K562 (cell line): ENCODE results near the gene AGAP1. TPM values are rescaled to one million over a fixed set of nuclear protein-coding genes. Genes with fewer than 3 reads are reported as not detected.

Experiments used
- ATAC-seq: fragments of 200-7000 bp; cut with Tn5 transposase; 3 replicates; pipeline ENCODE4 v1.9.1; 2020; ENCODE audit warnings: moderate library complexity
- BruUV-seq: library from RNA; stranded (reverse); fragments of 400-500 nt; replicated peaks from 2 replicates; lab custom pipeline; 2021; lab: Mats Ljungman, UMichigan
- CTCF ChIA-PET: fragments of 300-600 bp; formaldehyde crosslinking; extraction: SDS; loops from one replicate; lab custom pipeline; 2021; ENCODE audit warnings: low intra/inter-chr PET ratio; lab: Yijun Ruan, JAX
- POLR2A ChIA-PET: fragments of 300-600, 350-650 bp; sonication (Branson Sonifier 250); formaldehyde crosslinking; extraction: SDS; loops from one replicate; lab custom pipeline; 2021; ENCODE audit warnings: antibody characterized with exemption, inconsistent platforms; lab: Yijun Ruan, JAX
- DNase-seq, 4 experiments: peaks; one replicate each; pipeline versions ENCODE4 v3.0.0 to v3.0.0-alpha.2; 2011 to 2018; ENCODE audit warnings: low spot score in 3 of 4, mixed read lengths in 3 of 4; ENCODE audit errors: extremely low read depth in 1 of 4
- FAIRE-seq: peaks from 2 replicates; lab custom pipeline; 2011; peaks lifted over from hg19 to GRCh38; lab: Jason Lieb, UNC
- H2AFZ ChIP-seq: 2 replicates; pipeline ENCODE4 v1.6.0; 2011; ENCODE audit warnings: low read depth, low read length, control low read depth, inconsistent platforms
- H3K27ac ChIP-seq: fragments of 200-600 bp; 3 replicates; pipeline ENCODE4 v1.8.0; 2011; ENCODE audit warnings: low read depth, mild to moderate bottlenecking, control low read depth, inconsistent platforms, low read length, moderate library complexity, mixed read lengths; ENCODE audit errors: extremely low read depth
- H3K27me3 ChIP-seq, 2 experiments: fragments of 300-600 bp in 1 of 2; 2 replicates in 1 of 2; 3 replicates in 1 of 2; pipeline versions ENCODE4 v1.6.0 to v1.8.0; 2011; ENCODE audit warnings: inconsistent platforms in 2 of 2, low read length in 2 of 2, mild to moderate bottlenecking in 1 of 2, mixed read lengths in 1 of 2, moderate library complexity in 1 of 2; ENCODE audit not compliant: control insufficient read depth in 2 of 2, insufficient read depth in 2 of 2
- H3K36me3 ChIP-seq: fragments of 300-600 bp; 3 replicates; pipeline ENCODE4 v1.8.0; 2011; ENCODE audit warnings: mild to moderate bottlenecking, low read length, inconsistent platforms; ENCODE audit not compliant: control insufficient read depth, insufficient read depth
- H3K4me1 ChIP-seq, 2 experiments: fragments of 200-600 bp in 1 of 2; replicated peaks in 1 of 2; 2 replicates in 1 of 2; 3 replicates in 1 of 2; pipeline versions ENCODE4 v1.5.1 to v1.8.0; 2011; ENCODE audit warnings: inconsistent platforms in 2 of 2, low read length in 2 of 2, mild to moderate bottlenecking in 1 of 2, mixed read lengths in 1 of 2, moderate library complexity in 1 of 2; ENCODE audit not compliant: control insufficient read depth in 2 of 2, insufficient read depth in 2 of 2
- H3K4me2 ChIP-seq: 2 replicates; pipeline ENCODE4 v1.6.1; 2011; ENCODE audit warnings: low read length, control low read depth, inconsistent platforms, mixed read lengths; ENCODE audit not compliant: insufficient read depth
- H3K4me3 ChIP-seq: fragments of 200-600 bp; sonication (generic), shearing (Covaris generic); 2 replicates; pipeline ENCODE4 v1.5.1; 2016; ENCODE audit warnings: control low read depth, inconsistent platforms
- H3K79me2 ChIP-seq: fragments of 200-600 bp; 3 replicates; pipeline ENCODE4 v1.8.0; 2011; ENCODE audit warnings: low read length, inconsistent platforms; ENCODE audit not compliant: control insufficient read depth, insufficient read depth
- H3K9ac ChIP-seq, 2 experiments: 2 replicates each; pipeline versions ENCODE4 v1.6.0 to v1.6.1; 2011; ENCODE audit warnings: low read depth in 2 of 2, low read length in 2 of 2, control low read depth in 1 of 2, inconsistent platforms in 1 of 2, mild to moderate bottlenecking in 1 of 2, mixed read lengths in 1 of 2; ENCODE audit not compliant: insufficient read depth in 1 of 2
- H3K9me1 ChIP-seq: one replicate; pipeline ENCODE4 v1.6.0; 2011; ENCODE audit warnings: inconsistent platforms, mild to moderate bottlenecking, low read length, moderate library complexity; ENCODE audit not compliant: control insufficient read depth, insufficient read depth
- H3K9me3 ChIP-seq: replicated peaks from 2 replicates; pipeline ENCODE4 v1.5.1; 2011; ENCODE audit warnings: low read depth, low read length, inconsistent platforms; ENCODE audit not compliant: control insufficient read depth, insufficient read depth
- H4K20me1 ChIP-seq: replicated peaks from 2 replicates; pipeline ENCODE4 v1.6.1; 2011; ENCODE audit warnings: low read length, inconsistent platforms, mixed read lengths; ENCODE audit not compliant: control insufficient read depth, insufficient read depth
- HSF4 ChIP-seq: fragments of 250-450 bp; sonication (Bioruptor Pico); IDR thresholded peaks from 2 replicates; pipeline ENCODE4 v2.1.2; 2022; ENCODE audit warnings: mild to moderate bottlenecking, moderate library complexity, borderline replicate concordance
- PRMT5 ChIP-seq: sonication (generic); formaldehyde crosslinking; IDR thresholded peaks from 2 replicates; pipeline ENCODE4 v1.5.0; 2020; ENCODE audit warnings: missing genetic modification reagents
- SPI1 ChIP-seq: IDR thresholded peaks from 2 replicates; pipeline ENCODE4 v1.6.1; 2011; ENCODE audit warnings: low read depth, low read length, control low read depth, borderline replicate concordance
- TEAD1 ChIP-seq, 2 experiments: fragments of 450-650 bp in 1 of 2; sonication (generic) in 1 of 2; formaldehyde crosslinking; IDR thresholded peaks; 2 replicates each; pipeline versions ENCODE4 v1.4.0 to v1.8.0; 2020 to 2022; ENCODE audit warnings: mild to moderate bottlenecking in 2 of 2, missing genetic modification reagents in 1 of 2
- TGIF2 ChIP-seq: sonication (generic); formaldehyde crosslinking; IDR thresholded peaks from 2 replicates; pipeline ENCODE4 v1.8.1; 2022; ENCODE audit warnings: mild to moderate bottlenecking, missing genetic modification reagents, moderate library complexity
- ZNF57 ChIP-seq: fragments of 450-650 bp; formaldehyde crosslinking; IDR thresholded peaks from 2 replicates; pipeline ENCODE4 v1.4.0; 2020; ENCODE audit warnings: mild to moderate bottlenecking, moderate library complexity
- ZNF583 ChIP-seq: fragments of 250-450 bp; sonication (Bioruptor Pico); IDR thresholded peaks from 2 replicates; pipeline ENCODE4 v1.4.0; 2020
- ZNF695 ChIP-seq: fragments of 450-650 bp; formaldehyde crosslinking; IDR thresholded peaks from 2 replicates; pipeline ENCODE4 v1.4.0; 2020; ENCODE audit warnings: mild to moderate bottlenecking, moderate library complexity
- WGBS: fragments of 100-300 bp; shearing (Covaris generic); methylation state at CpG from one replicate; pipeline ENCODE4 v1.1.6; 2016; ENCODE audit warnings: low coverage, mixed read lengths; ENCODE audit not compliant: insufficient coverage; ENCODE audit errors: missing lambda C conversion rate; 5-methylcytosine and 5-hydroxymethylcytosine counted together
- in situ Hi-C: fragments of 300-500 bp; cut with MboI; formaldehyde crosslinking; loops from 4 replicates; pipeline ENCODE4 v1.15.0; 2018; ENCODE audit warnings: inconsistent platforms, mixed read lengths
- intact Hi-C: fragments of 100-400 bp; cut with micrococcal nuclease; formaldehyde crosslinking; loops from 2 replicates; pipeline ENCODE4 v1.14.2; 2022
- polyA plus RNA-seq, 8 experiments: library from polyadenylated mRNA; depleted of rRNA in 4 of 8; stranded (reverse) in 5 of 8; unstranded in 3 of 8; fragments of >200 nt; fragmentation: Nextera tagmentation in 2 of 8; fragmentation: Illumina TruSeq in 1 of 8; extraction: Ambion mirVana in 2 of 8; extraction: Trizol in 1 of 8; gene quantifications; 2 replicates each; pipeline versions ENCODE4 v1.2.1 to v1.2.3, GENCODE V29; 2011 to 2014; ENCODE audit warnings: inconsistent platforms in 1 of 8, missing spikeins in 1 of 8
- total RNA-seq, 7 experiments: library from RNA; depleted of rRNA in 6 of 7; stranded (reverse); fragments of >200 nt in 6 of 7; fragmentation: Illumina TruSeq in 2 of 7; extraction: Trizol in 2 of 7; gene quantifications; 2 replicates each; pipeline versions ENCODE4 v1.2.1 to v1.2.3, GENCODE V29; 2011 to 2021; ENCODE audit warnings: low replicate concordance in 1 of 7
- TF ChIP-seq, protein P1 (sequence below): fragments of 150-350 bp; conservative IDR thresholded peaks from 2 replicates; pipeline ENCODE4 v1.6.1; 2014; ENCODE audit warnings: low read length
- TF ChIP-seq, protein P2 (sequence below): fragments of 200-800 bp; sonication (Bioruptor generic); IDR thresholded peaks from 2 replicates; pipeline ENCODE4 v1.6.1; 2017; ENCODE audit warnings: missing genetic modification characterization, missing compliant biosample characterization
- TF ChIP-seq, protein P3 (sequence below): fragments of 250-450 bp; sonication (Bioruptor Pico); IDR thresholded peaks from 2 replicates; pipeline ENCODE4 v1.4.0; 2020; ENCODE audit warnings: mild to moderate bottlenecking, moderate library complexity
- TF ChIP-seq, protein P4 (sequence below): fragments of 250-450 bp; sonication (Bioruptor Pico); IDR thresholded peaks from 2 replicates; pipeline ENCODE4 v1.4.0; 2020

Gene AGAP1
- total and polyA plus RNA-seq, 9 of the 15 experiments (the other 6 are each of a cell fraction or from before 2014, with no cell fraction given), result 1.3 to 24.0 (median 10.6) TPM

DNA sequence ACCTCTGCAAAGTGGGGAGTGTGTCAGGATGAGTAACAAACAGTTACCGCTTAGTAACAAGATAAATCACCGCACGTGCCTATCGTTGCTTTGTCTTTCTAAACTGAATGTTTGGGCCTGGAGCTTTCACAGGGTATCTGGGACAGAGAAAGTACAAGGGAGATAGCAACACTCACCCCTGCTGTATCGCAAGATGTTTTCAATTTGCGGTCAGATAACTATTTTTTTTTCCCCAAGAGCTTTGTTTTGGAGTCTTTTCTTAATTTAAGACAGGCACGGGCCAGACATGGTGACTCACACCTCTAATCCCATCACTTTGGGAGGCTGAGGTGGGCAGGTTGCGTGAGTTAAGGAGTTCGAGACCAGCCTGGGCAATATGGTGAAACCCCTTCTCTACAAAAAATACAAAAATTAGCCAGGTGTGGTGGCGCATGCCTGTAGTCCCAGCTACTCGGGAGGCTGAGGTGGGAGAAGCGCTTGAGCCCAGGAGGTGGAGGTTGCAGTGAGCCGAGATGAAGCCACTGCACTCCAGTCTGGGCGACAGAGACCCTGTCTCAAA lies 527.7 kb downstream of the AGAP1 start (continued):
- TF ChIP-seq, protein P1, sequence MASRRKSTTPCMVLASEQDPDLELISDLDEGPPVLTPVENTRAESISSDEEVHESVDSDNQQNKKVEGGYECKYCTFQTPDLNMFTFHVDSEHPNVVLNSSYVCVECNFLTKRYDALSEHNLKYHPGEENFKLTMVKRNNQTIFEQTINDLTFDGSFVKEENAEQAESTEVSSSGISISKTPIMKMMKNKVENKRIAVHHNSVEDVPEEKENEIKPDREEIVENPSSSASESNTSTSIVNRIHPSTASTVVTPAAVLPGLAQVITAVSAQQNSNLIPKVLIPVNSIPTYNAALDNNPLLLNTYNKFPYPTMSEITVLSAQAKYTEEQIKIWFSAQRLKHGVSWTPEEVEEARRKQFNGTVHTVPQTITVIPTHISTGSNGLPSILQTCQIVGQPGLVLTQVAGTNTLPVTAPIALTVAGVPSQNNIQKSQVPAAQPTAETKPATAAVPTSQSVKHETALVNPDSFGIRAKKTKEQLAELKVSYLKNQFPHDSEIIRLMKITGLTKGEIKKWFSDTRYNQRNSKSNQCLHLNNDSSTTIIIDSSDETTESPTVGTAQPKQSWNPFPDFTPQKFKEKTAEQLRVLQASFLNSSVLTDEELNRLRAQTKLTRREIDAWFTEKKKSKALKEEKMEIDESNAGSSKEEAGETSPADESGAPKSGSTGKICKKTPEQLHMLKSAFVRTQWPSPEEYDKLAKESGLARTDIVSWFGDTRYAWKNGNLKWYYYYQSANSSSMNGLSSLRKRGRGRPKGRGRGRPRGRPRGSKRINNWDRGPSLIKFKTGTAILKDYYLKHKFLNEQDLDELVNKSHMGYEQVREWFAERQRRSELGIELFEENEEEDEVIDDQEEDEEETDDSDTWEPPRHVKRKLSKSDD, result no peak
- no peak for TF ChIP-seq ZNF57 (CRISPR knock-in tag)

DNA sequence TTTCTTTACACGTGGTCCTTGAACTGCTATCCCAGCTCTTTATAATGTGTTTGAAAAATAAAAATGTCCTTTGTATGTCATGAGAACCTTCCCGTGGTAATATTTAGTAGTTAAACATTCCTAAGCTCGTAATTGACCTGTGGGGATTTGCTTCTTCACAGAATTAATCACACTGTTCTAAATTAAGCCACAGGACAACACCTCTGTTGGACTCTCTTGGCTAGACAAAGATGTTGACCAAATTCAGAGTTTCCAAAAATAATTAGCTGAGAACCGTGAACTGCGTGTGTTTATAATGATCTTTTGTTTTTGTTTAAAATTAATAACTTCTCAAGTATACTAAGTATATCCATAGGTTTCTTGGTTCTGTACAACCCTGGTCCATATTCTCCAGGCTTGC lies 528.3 kb downstream of the AGAP1 start:
- H3K27ac ChIP-seq, result no peak overlapping the region
- no peak overlapping the region for H2AFZ ChIP-seq
- no peaks in the 10 kb centered on the region for H3K9me1 ChIP-seq
- H3K27me3 ChIP-seq, result no peaks in the 10 kb centered on the region
- no TSS peak for BruUV-seq
- no peaks in the 10 kb centered on the region for H3K4me1 ChIP-seq
- no peaks in the 10 kb centered on the region for H4K20me1 ChIP-seq
- no peak overlapping the region for H3K9ac ChIP-seq
- H3K79me2 ChIP-seq, result no peaks in the 10 kb centered on the region
- H3K9me3 ChIP-seq, result no peaks in the 10 kb centered on the region
- no peak for ATAC-seq
- H3K4me3 ChIP-seq, result no peak overlapping the region
- WGBS, result 78% methylated on average over 5 of the region's 5 CpGs
- ChIA-PET CTCF (no interaction called here), POLR2A (no interaction called here)
- intact Hi-C loops, result no loop called here
- in situ Hi-C loops, result no loop called here
- DNase-seq, result no peak
- no peaks in the 10 kb centered on the region for H3K36me3 ChIP-seq
- no peak for FAIRE-seq
- H3K4me2 ChIP-seq, result no peak overlapping the region
- TF ChIP-seq, protein P2, sequence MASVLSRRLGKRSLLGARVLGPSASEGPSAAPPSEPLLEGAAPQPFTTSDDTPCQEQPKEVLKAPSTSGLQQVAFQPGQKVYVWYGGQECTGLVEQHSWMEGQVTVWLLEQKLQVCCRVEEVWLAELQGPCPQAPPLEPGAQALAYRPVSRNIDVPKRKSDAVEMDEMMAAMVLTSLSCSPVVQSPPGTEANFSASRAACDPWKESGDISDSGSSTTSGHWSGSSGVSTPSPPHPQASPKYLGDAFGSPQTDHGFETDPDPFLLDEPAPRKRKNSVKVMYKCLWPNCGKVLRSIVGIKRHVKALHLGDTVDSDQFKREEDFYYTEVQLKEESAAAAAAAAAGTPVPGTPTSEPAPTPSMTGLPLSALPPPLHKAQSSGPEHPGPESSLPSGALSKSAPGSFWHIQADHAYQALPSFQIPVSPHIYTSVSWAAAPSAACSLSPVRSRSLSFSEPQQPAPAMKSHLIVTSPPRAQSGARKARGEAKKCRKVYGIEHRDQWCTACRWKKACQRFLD (CRISPR knock-in tag), result no peak
- TF ChIP-seq ZNF583, result no peak
- TF ChIP-seq, protein P3, sequence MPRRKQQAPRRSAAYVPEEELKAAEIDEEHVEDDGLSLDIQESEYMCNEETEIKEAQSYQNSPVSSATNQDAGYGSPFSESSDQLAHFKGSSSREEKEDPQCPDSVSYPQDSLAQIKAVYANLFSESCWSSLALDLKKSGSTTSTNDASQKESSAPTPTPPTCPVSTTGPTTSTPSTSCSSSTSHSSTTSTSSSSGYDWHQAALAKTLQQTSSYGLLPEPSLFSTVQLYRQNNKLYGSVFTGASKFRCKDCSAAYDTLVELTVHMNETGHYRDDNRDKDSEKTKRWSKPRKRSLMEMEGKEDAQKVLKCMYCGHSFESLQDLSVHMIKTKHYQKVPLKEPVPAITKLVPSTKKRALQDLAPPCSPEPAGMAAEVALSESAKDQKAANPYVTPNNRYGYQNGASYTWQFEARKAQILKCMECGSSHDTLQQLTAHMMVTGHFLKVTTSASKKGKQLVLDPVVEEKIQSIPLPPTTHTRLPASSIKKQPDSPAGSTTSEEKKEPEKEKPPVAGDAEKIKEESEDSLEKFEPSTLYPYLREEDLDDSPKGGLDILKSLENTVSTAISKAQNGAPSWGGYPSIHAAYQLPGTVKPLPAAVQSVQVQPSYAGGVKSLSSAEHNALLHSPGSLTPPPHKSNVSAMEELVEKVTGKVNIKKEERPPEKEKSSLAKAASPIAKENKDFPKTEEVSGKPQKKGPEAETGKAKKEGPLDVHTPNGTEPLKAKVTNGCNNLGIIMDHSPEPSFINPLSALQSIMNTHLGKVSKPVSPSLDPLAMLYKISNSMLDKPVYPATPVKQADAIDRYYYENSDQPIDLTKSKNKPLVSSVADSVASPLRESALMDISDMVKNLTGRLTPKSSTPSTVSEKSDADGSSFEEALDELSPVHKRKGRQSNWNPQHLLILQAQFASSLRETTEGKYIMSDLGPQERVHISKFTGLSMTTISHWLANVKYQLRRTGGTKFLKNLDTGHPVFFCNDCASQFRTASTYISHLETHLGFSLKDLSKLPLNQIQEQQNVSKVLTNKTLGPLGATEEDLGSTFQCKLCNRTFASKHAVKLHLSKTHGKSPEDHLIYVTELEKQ (CRISPR knock-in tag), result no peak
- no peak for TF ChIP-seq ZNF695
- TF ChIP-seq TEAD1 (CRISPR knock-in tag; IDR thresholded peaks at IDR 0.05), result no peak
- TF ChIP-seq HSF4 (CRISPR knock-in tag), result no peak
- no peak for TF ChIP-seq TGIF2
- no peak for TF ChIP-seq PRMT5 (CRISPR knock-in tag)
- no peak for TF ChIP-seq SPI1
- TF ChIP-seq, protein P4, sequence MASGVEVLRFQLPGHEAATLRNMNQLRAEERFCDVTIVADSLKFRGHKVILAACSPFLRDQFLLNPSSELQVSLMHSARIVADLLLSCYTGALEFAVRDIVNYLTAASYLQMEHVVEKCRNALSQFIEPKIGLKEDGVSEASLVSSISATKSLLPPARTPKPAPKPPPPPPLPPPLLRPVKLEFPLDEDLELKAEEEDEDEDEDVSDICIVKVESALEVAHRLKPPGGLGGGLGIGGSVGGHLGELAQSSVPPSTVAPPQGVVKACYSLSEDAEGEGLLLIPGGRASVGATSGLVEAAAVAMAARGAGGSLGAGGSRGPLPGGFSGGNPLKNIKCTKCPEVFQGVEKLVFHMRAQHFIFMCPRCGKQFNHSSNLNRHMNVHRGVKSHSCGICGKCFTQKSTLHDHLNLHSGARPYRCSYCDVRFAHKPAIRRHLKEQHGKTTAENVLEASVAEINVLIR (CRISPR knock-in tag), result no peak
